Left hindlimb (tissue), 1 donor: ENCODE results near the gene HIVEP3.

Experiments used
- DNase-seq: peaks from one replicate; pipeline ENCODE4 v3.0.0-alpha.2; 2018

The HIVEP3 gene

DNA sequence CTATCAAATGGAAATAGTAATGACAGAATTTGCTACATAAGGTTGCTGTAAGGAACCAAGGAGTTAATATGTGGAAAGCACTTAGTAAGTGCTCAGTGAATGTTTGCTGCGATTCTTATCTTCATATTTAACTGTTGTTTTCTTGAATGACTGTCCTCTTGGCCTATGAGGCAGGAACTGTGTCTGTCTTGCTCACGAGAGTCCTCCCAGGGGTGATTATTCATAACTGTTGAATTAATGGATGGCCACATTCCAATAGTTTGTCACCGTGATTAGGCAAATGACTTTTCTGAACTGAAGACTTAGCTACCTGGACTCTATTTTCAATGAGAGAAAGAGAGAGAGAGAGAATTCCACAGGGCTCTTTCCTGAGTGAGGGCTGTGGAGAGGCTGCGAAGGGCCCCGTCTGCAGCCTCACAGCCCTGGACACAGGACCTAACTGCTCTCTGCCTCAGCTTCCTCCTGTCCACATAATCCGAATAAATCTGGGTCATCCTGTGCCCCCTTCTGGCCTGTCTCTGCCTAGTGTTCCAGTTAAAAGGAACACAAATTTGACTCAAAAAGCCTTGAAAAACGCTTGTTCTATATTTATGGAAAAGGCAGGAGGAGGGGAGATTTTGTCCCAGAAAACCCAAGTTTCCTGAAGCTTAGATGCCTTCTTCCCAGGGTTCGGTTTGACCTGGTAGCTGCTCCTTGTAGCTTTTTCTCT is 442.7 kb downstream of the HIVEP3 start:
- no peak for DNase-seq

DNA sequence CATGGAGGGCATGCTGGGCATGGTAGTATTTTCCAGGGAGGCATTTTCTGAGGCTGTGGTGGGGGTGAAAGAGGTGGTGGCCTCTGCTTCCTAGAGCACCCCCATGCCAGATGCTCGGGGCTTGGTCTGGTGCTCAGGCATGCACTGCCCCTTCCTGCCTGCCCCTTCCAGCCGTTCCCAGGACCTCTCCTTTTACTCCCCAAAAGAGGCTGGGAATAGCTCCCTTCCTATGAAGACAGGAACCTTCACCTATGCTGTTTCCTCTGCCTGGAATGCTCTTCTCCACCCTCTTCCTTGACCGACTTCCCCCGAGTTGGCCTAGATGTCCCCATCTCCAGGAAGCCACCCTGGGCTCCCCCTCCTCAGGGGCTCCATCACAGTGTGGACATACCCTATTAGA is 443.4 kb downstream of the HIVEP3 start:
- DNase-seq = no peak

DNA sequence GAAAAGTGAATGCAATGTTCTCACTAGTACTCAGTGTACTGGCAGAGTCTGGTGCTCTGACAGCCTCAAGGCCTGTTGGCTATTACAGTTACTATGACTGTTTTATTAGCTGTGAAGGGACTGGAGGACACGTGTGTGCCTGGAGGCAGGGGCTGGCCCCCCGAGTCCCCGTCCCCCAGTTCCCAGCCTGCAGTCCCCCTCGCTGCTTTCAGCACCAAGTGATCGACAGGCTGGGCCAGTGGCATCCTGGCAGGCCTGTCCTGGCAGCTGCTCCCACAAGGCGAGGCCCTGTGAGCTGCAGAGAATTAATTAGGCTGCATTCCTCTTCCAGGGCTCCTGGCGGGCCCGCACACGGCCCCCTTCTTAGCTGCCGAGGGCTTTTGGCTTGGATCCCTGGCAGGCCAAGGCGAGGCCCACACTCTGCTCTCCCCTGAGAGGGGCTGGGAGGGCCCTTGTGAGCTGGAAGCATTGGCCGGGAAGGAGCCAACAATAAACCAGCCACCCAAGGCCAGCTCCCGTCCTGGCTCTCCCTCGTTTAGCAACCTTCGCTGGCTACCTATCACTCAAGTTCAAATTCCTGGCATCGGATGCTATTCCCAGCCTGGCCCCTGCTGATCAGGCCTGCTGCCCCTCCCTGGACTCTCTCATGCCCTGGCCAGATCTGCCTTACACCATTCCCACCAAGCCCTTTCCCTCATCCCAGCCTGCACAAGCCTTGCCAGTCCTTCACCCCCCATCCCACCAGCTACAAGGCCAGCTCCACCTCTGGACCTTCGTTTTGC is 444.0 kb downstream of the HIVEP3 start:
- DNase-seq = peak; percentile 87

DNA sequence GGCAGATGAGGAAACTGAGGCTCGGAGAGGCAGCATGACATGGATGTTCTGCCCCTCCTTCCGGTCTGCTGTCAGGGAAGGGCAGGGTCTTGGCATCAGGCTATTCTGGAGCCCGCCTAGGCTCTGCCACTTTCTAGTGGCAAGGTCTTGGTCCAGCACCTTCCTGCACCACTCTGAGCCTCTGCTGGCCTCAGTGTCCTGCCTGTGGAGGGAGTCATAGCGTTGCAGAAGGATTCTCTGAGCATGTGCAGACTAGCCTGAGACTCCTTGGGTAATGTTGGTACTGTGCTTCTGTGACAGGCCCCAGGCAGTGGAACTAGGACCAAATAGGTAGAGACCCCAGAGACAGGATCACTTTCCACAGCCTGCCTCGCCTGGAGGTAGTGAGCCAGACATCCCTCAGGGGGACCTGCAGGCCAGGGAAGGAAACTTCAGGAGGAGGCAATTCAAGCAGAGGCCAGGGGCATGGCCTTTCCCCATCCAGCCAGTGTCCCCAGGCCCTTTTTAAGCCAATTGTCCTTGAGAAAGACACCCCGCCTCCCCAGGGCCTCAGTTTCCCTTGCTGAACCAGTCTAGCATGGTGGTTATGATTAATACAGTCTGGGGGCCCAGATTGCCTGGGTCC is 444.9 kb downstream of the HIVEP3 start:
- DNase-seq = no peak

DNA sequence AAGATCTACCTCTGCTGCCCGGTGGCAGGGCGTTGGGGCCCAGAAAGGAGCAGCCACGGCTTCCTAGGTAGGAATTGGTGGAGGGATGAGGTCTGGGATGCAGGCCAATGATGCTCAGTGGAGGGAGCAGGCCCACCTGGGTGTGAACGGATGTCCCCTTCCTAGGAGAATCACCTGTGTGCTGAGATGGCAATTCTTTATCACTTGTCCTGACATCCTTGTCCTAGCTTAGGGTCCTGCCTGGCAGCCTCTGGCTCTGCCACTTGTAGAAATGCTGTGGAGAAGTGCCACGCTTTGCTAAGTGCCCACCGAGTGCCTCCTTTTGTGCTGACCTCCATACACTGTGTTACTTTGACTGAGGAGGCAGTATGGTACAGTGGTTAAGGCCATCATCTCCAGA is 447.1 kb downstream of the HIVEP3 start:
- DNase-seq = no peak

DNA sequence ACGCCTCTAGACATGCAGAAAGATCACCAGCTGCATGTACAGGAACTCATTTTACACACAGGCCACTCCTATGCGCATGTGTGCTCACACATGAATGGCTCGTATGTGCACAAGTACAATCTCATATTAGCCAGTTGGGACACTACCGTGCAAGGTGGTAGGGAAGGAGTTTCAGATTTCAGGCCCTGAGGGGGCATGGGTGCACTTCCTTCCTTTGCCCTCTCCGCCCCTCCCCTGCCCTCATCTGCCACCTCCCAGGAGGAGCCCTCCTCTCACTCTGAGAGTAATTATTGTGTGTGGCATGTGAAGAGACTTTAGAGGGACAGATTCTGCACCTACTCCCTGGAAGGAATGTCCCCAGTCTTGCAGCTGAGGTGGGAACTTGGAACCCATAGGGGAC is 449.0 kb downstream of the HIVEP3 start:
- no peak for DNase-seq

DNA sequence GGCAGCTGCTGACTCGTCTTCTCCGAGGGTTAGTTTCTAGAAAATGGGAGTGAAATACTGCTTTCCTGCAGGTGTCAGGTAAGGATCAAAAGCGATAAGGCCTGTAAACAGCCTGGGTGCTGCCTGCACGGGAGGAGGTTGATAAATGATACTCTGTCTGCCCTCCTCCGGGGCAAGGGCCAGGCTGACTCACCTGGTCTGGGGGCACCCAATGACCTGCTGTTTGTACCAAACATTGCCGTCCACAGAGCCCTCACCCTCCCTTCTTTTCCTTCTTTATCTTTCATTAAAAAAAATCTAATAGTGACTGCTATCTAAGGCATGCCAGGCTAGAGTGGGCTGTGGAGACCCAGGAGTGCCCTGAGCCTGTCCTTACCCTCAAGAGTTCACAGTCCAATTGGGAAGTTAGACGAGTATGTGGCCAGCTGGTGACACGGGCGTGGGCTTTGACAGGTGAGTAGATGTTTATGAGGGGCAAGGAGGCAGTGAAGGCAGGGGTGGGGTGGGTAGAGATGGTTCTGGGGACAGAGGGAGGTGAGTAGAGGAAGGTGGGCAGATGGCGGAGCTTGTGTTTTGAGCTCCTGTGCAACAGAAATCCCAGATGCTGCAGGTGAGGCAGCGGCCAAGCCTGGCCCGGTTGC is 450.5 kb downstream of the HIVEP3 start:
- DNase-seq = no peak

DNA sequence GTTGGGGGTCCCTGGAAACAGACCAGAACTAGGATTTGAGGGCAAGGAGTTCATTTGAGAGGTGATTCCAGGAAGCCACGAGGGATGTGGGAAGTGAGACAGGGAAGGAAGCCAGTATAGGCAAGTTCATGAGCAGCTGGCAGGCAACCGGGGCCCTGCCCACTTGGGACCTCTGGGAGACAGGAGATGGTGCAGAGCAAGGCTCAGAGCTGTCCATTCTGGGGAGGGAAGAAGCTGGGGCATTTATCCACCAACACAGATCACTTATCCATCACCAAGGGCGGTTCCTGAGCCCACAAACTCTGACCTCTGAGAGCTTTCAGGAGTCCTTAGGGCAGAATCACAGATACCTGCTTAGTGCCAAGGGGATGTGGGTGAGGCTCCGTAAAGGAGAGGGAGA is 451.0 kb downstream of the HIVEP3 start:
- DNase-seq = no peak

DNA sequence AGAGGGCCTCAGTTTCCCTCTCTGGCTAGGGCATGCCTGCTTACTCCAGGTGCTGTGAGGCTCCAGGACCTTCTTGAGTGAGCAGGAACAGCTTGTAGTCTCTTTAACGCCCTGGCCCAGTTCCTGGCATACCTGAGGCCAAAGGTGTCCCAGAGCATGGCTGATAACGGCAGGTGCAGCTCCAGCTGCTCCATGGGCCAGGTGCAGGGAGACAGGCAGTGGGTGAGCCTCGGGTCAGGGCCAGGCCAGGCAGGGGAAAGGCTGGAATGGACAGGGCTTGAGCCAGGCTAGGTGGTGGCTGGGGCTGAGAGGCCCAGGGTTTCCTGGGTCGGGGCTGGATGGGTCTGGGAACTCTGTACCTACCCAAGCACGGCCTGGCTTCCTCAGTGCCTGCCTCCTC is 452.6 kb downstream of the HIVEP3 start:
- no peak for DNase-seq

DNA sequence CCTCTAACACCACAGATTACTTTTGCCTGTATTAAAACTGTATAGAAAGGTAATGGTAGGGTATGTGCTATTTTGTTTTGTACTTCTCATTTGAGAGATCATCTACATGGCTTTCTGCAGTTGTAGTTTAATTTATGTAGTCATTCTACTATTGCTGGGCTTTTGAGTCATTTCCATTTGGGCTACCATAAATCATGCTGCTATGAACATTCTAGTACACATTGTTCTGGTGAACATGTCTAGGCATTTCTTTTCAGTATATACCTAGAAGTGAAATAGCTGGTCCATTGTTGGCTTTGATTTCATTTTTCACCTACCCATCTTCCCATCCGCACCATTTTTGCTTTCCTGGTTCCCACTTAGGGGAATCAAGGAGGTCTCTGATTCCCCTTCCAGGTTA is 453.0 kb downstream of the HIVEP3 start:
- DNase-seq = no peak

DNA sequence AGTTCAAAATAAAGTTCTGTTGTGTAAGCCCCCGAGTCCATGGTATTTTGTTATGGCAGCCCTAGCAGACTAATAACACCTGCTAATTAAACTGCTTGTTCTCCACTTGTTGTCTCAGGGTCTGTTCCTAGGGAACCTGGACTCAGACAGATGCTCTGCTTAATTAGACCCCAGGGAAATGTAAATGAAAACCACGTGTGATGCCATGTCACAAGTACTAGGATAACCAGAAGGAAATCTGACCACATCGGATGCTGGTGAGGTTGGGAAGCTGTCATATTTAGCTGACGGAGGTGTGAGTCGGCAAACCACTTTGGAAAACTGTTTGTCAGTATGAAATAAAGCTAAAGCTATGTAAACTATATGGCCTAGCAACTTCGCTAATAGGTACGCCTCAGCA is 453.8 kb downstream of the HIVEP3 start:
- DNase-seq = no peak

DNA sequence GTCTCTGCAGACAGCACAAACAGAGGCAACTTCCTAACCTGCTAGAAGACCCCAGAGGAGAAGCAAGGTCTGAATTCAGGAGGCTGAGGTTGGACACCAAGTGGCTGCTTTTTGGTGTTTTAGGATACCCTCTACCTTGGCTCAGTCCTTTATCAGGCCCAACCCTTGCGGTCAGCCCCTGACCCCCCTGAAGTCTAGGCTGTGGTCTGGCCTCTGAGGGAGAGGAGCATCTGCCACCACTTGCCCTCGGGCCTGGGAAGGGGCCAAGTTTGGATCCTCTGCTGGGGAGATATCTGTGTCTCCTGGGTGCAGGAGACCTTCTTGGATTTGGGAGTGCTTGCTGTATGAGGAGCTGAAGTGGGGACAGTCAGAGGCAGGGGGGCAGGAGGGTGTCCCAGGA is 455.2 kb downstream of the HIVEP3 start:
- DNase-seq = no peak

DNA sequence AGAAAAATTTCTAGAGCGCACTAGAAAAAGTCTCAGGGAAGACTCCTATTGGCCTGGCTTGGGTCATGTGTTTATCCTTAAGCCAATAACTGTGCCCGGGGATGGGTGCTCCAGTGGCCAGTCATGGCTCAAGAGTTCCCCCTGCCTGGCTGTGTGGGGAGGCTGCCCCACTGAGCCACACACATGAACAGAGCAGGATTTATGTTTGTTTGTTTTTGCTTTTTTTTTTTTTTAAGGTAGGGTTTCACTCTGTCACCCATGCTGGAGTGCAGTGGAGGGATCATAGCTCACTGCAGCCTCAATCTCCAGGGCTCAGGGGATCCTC is 456.1 kb downstream of the HIVEP3 start:
- DNase-seq = no peak

DNA sequence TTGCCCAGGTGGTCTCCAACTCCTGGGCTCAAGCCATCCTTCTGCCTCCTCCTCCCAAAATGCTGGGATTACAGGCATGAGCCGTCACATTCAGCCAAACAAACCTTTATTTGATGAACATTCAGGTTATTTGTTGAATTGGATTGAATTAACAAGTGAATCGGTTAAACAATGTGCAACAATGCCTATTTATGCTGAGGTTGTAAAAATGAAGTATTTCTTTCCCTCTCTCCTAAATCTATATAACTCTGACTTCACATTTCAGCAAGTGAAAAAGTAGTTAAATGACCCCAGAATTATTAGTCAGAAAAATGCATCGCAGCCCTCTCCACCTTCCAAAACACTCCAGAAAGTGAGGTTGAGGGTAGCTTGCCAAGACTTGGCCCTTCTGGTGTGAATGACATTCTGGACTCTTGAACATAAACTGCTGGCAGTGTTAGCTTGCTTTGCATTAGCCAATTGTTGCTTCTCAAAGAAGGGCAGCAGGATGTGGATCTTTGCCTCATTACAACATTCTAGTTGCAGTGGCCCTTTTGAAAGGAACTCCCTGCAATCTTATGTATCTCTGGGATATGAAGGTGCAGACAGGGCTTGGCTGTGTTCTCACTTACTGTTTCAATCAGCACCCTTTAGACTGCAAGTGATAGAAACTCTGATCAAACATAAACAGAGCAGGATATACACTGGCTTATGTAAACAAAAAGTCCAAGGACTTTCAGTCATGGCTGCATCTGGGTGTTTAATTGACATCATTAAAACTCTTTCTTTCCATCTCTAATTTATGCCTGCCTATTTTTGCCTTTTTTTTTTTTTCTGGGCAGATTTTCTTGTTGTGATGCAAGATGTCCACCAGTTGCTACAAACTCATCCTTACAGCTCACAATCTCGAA is 456.7 kb downstream of the HIVEP3 start:
- no peak for DNase-seq

DNA sequence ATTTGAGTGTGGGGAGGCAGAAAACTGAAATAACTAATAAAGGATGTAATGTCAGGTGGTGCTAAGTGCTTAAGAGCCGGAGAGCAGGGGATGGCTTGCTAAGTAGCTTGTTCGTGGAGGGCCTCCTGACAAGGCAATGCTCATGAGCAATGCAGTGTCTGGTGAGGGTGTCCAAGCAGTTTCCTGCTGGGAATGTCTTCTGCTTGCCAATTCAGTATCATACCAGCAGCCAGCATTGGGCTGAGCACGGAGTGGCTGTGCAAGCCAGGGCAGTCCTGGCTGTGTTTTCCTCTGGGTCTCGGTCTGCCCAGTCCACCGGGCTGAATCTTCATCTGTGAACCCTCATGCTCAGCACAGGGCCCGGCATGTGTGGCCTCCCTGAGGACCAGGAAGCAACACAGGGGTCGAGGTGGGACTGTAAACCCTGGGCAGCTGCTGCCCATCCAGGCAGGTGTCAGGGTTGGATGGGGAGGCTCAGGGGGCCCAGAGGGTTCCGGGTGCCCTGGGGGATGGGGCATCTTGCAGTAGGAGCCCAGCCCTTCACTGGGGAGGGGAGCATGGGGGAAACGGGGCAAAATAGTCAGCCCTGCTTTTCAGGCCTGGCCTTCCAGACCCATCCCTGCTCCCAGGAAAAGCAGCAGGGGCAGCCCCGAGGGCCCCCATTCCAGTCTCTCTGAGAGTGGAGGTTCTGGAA is 461.7 kb downstream of the HIVEP3 start:
- DNase-seq = no peak
